Stimulated activated CD8-positive, alpha-beta memory T cell treated with anti-CD3 and anti-CD28 coated beads, Interleukin-15, amount 100 ng/mL, for 1 hour (primary cell): Measurements from ENCODE around the gene HS1BP3.

ENCODE experiments used
- DNase-seq: peaks from one replicate; pipeline ENCODE4 v3.0.0-alpha.2; 2020; ENCODE audit warnings: low read depth

The HS1BP3 gene

DNA sequence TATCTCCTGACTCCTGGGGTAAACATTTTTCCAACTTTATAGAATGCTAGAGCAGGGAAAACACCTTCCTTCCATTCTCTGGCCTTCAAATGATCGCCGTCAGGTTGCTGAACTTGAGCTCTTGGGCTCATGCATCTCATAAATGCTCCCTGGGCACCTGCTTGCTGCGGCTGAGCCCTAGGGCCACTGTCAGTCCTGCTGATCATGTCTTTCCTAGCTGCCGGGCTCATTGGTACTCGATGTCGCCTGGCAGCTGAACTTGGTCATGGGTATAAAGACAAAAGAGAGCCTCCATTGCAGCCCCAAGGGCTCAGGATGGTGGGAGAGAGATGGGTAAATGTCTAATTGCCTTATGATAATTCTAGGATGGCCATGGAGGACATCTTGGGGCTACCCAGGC is 80.6 kb downstream of the HS1BP3 start:
- no peak for DNase-seq

DNA sequence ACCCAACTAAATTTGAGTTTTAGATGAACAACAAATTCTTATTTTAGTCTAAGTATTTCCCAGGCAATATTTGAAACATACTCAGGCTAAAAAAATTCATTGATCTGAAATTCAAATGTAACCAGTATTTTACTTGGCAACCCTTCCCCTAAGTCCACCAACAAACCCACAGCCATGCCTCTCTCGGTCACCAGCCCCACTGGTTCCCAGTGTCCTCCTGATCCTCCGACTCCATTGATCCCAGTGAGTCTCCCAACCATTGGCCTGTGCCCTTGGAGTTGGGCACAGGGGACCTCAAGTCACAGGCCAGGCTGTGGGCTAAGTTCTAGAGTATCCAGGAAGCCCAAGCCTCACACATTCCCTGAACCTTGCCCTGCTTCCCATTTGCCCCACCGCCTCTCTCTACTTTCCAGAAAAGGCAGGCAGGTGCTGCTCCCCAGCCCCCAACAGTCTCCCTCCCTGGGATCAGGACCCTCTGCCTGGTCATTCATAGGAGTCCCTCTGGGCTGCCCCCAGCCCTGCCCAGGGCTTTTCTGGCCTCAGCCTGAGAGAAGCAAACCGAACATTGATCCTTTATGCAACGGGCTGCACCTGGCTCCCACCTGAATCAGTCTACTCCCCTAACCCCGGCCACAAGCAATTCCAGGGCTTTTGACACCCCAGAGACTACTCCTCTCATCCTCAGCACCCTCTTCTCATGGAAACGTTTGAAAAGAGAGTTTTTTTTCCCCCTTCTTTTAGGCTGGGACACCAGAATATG is 81.3 kb downstream of the HS1BP3 start:
- no peak for DNase-seq

DNA sequence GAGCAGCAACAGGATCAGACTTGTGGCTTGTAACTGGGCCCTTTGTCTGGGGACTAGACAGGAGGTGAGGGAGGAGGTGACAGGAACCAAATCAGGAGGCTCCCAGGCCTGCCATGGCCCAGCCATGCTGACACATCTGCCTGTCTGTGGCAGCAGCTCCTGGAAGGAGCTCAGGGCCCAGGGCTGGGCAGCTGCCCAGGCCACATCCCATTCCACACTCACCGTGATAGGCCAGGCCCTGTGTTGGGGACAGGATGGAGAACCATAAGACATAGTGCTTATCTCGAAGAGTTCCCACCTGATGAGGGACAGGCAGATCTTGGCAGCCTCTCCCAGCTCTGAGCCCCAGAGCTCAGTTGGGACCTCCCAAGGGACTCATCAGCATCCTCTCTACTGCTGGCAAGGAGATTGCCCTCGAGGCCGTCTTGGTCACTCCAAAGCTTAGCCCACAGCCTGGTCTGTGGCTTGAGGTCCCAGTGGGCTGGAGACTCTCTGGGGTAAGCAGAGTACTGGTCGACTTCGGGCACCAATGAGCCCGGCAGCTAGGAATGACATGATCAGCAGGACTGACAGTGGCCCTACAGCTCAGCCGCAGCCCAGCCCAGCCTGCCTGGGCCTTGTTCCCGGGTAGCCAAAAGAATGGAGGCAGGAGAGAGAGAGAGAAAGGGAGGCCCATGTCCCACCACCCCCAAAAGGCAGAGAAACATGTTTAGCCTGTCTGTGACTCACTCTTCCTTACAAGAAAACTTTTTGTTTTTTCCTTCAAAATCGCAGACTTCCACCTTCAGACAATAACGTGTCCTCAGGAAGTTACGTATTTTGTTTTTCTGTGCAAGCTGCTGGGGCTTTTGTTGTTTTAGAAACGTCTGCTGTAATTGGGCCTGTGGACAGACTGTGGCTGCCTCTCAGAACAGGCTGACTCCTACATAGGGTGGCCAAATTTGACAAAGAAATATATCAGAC is 82.1 kb downstream of the HS1BP3 start:
- DNase-seq, result no peak

DNA sequence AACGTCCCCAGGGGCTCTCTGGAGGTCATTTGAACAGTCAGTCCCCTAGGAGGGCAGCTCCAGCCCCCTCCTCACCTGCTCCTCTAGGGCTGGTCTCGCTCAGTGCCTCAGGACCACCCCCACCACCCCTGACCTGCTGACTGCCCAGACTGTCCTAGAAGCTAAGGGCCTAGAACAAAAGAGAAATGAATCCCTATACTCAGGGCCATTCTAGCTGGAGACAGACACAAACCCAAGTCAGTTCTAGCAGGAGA is 83.0 kb downstream of the HS1BP3 start:
- DNase-seq, result no peak
